GM18909 (cell line): ENCODE data around the gene CLEC16A.

ENCODE experiments used
- ATAC-seq: cut with Tn5 transposase; IDR thresholded peaks from one replicate; pipeline ENCODE4 v1.9.1; 2021; ENCODE audit warnings: mild to moderate bottlenecking; ENCODE audit not compliant: unreplicated experiment, poor library complexity

CLEC16A gene

GRCh38 chr16:10982465-10983150, 38.2 kb downstream of the CLEC16A start:
- peak; percentile 41 for ATAC-seq

- peak; percentile 26 for ATAC-seq
Measured at GRCh38 chr16:10983159-10983558, 38.8 kb downstream of the CLEC16A start.

DNA sequence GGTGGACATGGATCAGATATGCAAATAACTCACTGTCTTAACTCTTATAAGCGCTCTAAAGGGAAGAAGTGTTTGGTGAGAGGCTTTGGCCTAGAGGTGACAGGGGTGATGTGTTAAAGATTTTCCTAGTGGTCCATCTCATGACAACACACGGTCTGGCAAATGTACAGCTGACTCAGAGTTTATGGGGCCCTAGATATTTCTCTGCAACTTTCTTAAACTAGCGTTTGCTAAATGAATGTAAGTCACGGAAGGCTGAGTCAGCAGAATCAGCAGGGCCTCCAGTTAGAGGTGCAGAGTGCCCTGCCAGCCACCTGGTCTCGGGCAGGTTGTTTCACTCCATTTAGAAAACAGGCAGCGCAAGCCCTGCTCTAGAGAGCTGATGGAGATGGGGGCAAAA, 40.1 kb downstream of the CLEC16A start:
- ATAC-seq, result no peak

DNA sequence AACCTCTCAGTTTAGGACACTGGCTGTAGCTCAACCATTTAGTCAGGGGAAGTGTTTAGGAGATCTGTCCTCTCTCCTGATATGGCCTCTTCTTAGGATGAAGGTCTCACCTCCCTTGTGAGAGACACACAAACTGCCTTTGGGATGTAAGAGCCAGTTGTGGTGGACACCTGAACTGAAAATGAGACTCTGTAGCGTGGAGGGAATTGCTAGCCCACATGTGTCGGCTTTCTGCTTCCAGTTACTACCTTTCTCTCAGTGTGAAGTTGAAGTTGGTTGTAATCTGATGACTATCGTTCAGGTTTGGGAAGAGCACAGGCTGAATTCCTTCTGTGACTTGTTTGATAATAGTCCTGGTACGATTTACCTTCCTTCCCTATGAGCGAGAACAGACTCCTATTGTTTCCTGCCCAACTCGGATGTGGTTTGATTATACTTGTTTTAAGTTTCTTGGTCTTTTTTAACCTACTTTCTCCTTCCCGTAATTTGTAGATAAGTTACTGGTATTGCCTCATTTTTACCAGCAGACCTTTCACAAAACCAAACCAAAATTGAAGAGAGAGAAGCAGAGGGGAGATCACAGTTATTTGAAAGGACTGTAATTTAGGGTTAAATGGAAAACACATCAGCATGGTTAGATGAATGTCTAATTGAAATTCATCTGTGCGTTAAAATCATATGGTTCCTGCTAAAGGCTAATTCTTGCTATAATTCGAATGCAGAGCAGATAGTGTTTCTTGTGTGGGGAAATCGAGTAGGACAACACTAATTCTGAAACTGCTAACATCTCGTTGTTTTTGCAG, 43.2 kb downstream of the CLEC16A start:
- no peak for ATAC-seq

- ATAC-seq, result peak; percentile 48
Measured at GRCh38 chr16:10988164-10988803, 43.9 kb downstream of the CLEC16A start.

- no peak for ATAC-seq
Measured at GRCh38 chr16:10988879-10989278, 44.5 kb downstream of the CLEC16A start.

- ATAC-seq, result no peak
Measured at GRCh38 chr16:10989559-10989958, 45.2 kb downstream of the CLEC16A start.

- ATAC-seq, result no peak
Measured at GRCh38 chr16:10990378-10990777, 46.0 kb downstream of the CLEC16A start.

- no peak for ATAC-seq
Measured at GRCh38 chr16:10992112-10992511, 47.7 kb downstream of the CLEC16A start.

- ATAC-seq, result no peak
Measured at GRCh38 chr16:10992797-10993196, 48.4 kb downstream of the CLEC16A start.

- ATAC-seq, result no peak
Measured at GRCh38 chr16:10993649-10994048, 49.3 kb downstream of the CLEC16A start.

DNA sequence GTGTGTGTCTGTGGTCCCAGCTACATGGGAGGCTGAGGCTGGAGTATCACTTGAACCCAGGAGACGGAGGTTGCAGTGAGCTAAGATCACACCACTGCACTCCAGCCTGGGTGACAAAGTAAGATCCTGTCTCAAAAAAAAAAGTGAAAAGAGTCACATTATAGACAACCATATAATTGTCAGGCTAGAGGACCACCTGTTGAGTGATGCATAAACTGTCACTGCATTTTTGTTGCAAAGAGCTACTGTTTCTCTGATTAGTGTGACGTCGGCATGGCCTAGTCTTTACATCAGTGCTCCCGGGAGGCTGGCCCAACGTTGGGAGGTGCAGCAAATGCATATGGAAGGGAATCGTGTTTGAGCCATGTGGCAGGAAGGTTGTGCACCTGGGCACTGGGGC, 50.2 kb downstream of the CLEC16A start:
- ATAC-seq, result no peak

GRCh38 chr16:10995565-10995964, 51.2 kb downstream of the CLEC16A start:
- ATAC-seq, result no peak

- ATAC-seq, result no peak
Measured at GRCh38 chr16:10997485-10997884, 53.1 kb downstream of the CLEC16A start.

DNA sequence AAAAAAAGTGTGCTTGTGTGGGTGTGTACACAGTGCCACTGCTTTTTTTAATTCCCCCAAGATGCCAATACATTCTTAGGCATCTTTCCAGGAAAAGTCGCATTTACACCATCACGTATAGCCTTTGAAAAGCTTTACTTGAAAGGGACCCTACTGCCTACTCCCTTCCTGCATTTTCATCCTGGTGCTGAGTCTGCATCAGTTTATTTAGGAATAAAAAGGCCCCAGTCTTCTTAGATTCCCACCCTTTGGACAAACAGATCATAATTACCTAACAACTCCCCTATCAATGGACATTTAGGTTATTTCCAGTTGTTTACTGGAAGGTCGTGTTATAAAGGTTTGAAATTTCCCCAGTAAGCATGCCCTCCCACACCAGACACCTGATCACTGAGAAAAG, 54.9 kb downstream of the CLEC16A start:
- no peak for ATAC-seq

DNA sequence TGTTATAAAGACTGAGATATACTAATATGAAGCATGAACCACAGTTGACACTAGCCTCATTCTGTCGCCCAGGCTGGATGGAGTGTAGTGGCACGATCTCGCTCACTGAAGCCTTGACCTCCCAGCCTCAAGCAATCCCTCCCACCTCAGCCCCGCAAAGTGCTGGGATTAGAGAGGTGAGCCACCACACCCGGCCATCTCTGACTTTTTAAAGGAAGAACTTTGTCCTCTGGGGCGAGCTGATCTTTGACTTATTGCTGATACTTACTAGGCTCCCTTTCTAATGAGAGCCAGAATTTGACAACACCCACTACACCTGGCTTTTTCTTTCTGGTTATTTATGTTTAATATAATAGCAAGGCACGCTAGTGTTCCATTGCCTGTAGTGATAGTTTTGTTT, 57.2 kb downstream of the CLEC16A start:
- ATAC-seq, result no peak

DNA sequence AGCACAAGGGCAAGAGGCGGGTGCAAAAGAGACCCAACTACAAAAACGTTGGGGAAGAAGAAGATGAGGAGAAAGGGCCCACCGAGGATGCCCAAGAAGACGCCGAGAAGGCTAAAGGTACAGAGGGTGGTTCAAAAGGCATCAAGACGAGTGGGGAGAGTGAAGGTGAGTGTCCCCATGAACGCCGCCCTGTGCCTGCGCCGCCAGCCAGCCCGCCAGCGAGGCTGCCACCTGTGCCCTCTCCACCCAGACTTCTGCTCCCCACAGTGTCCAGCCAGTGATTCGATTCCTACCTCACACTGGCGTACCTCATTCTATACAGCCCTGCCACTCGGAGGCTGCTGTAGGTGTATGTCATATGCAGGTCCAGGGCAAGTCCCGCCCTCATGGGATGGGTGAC, 58.8 kb downstream of the CLEC16A start:
- no peak for ATAC-seq

- no peak for ATAC-seq
Measured at GRCh38 chr16:11004351-11004750, 60.0 kb downstream of the CLEC16A start.

GRCh38 chr16:11004973-11005610, 60.7 kb downstream of the CLEC16A start:
- ATAC-seq, result no peak

DNA sequence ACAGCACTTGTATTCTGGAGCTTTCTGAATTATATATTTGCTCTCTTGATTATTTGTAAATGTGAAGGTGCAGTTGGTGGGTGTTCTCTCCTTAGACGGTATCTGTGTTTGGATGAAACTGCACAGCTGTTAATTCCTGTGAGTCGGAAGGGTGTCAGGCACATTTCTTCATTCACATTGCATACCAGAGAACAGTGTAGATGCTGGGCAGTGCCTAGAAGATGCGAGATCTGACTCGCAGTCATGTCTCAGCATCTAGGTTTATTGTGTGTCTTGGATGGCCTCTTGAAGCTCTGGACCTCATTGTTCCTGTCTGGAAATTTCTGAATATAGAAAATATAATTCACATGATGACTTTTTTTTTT, 61.2 kb downstream of the CLEC16A start:
- ATAC-seq, result no peak

- no peak for ATAC-seq
Measured at GRCh38 chr16:11006656-11007055, 62.3 kb downstream of the CLEC16A start.
